Measurements from ENCODE around the gene GATA5.

GATA5 gene

GRCh38 chr20:62504323-62504722, 28.5 kb upstream of the GATA5 start:
- TF ChIP-seq SIN3A (IDR thresholded peaks at IDR 0.05; ENCODE audit: borderline replicate concordance, insufficient read depth, low read length) (no peak), POLR2AphosphoS5 (IDR thresholded peaks at IDR 0.05; ENCODE audit: low read depth, low read length) (no peak), REST (IDR thresholded peaks at IDR 0.05; ENCODE audit: insufficient read depth in 1 of 2, low read depth in 2 of 2, low read length in 2 of 2) (no peak), TAF1 (IDR thresholded peaks at IDR 0.05; ENCODE audit: borderline replicate concordance, insufficient read depth, low read length) (no peak), FOXP2 (optimal IDR thresholded peaks at IDR 0.05; ENCODE audit: borderline replicate concordance, extremely low read depth, extremely low read length, insufficient read depth) (no peak)

- TF ChIP-seq SIN3A (IDR thresholded peaks at IDR 0.05; ENCODE audit: borderline replicate concordance, insufficient read depth, low read length), result no peak
- TF ChIP-seq TAF1 (IDR thresholded peaks at IDR 0.05; ENCODE audit: borderline replicate concordance, insufficient read depth, low read length), result no peak
- no peak for TF ChIP-seq REST (IDR thresholded peaks at IDR 0.05; ENCODE audit: insufficient read depth in 1 of 2, low read depth in 2 of 2, low read length in 2 of 2)
- TF ChIP-seq POLR2AphosphoS5 (IDR thresholded peaks at IDR 0.05; ENCODE audit: low read depth, low read length), result no peak
- TF ChIP-seq FOXP2 (optimal IDR thresholded peaks at IDR 0.05; ENCODE audit: borderline replicate concordance, extremely low read depth, extremely low read length, insufficient read depth), result no peak
Measured at GRCh38 chr20:62503401-62504178, 27.8 kb upstream of the GATA5 start.

- no peak for TF ChIP-seq TAF1 (IDR thresholded peaks at IDR 0.05; ENCODE audit: borderline replicate concordance, insufficient read depth, low read length)
- TF ChIP-seq SIN3A (IDR thresholded peaks at IDR 0.05; ENCODE audit: borderline replicate concordance, insufficient read depth, low read length), result no peak
- TF ChIP-seq FOXP2 (optimal IDR thresholded peaks at IDR 0.05; ENCODE audit: borderline replicate concordance, extremely low read depth, extremely low read length, insufficient read depth), result no peak
- TF ChIP-seq POLR2AphosphoS5 (IDR thresholded peaks at IDR 0.05; ENCODE audit: low read depth, low read length), result no peak
- TF ChIP-seq REST (IDR thresholded peaks at IDR 0.05; ENCODE audit: insufficient read depth in 1 of 2, low read depth in 2 of 2, low read length in 2 of 2), result no peak
Measured at GRCh38 chr20:62502496-62503095, 26.8 kb upstream of the GATA5 start.

GRCh38 chr20:62501801-62502495, 26.2 kb upstream of the GATA5 start:
- TF ChIP-seq SIN3A (IDR thresholded peaks at IDR 0.05; ENCODE audit: borderline replicate concordance, insufficient read depth, low read length) (no peak), POLR2AphosphoS5 (IDR thresholded peaks at IDR 0.05; ENCODE audit: low read depth, low read length) (no peak), REST (IDR thresholded peaks at IDR 0.05; ENCODE audit: insufficient read depth in 1 of 2, low read depth in 2 of 2, low read length in 2 of 2) (no peak), FOXP2 (optimal IDR thresholded peaks at IDR 0.05; ENCODE audit: borderline replicate concordance, extremely low read depth, extremely low read length, insufficient read depth) (no peak), TAF1 (IDR thresholded peaks at IDR 0.05; ENCODE audit: borderline replicate concordance, insufficient read depth, low read length) (no peak)
